Non-pigmented ciliary epithelial cell (primary cell): ENCODE results near the gene IQCN.

Source experiments
- DNase-seq: peaks from one replicate; pipeline ENCODE4 v3.0.0-alpha.2; 2010; ENCODE audit warnings: low read depth

The IQCN gene

GRCh38 chr19:18274219-18274780 is at the start of gene IQCN:
Gene IQCN, minus strand, starts transcription at chr19:18274452. Its CDS starts 4,974 bp downstream, at chr19:18269478.
- no peak for DNase-seq

GRCh38 chr19:18322759-18323460 is 48.7 kb upstream of the IQCN start, which contains the start of gene LSM4:
Gene LSM4, minus strand, starts transcription at chr19:18323076. Its CDS starts 56 bp downstream, at chr19:18323020.
- DNase-seq = peak; percentile 67

- no peak for DNase-seq
These were observed 48.1 kb upstream of the IQCN start for GRCh38 chr19:18322318-18322758.

GRCh38 chr19:18321734-18322102 is 47.5 kb upstream of the IQCN start:
- no peak for DNase-seq

DNA sequence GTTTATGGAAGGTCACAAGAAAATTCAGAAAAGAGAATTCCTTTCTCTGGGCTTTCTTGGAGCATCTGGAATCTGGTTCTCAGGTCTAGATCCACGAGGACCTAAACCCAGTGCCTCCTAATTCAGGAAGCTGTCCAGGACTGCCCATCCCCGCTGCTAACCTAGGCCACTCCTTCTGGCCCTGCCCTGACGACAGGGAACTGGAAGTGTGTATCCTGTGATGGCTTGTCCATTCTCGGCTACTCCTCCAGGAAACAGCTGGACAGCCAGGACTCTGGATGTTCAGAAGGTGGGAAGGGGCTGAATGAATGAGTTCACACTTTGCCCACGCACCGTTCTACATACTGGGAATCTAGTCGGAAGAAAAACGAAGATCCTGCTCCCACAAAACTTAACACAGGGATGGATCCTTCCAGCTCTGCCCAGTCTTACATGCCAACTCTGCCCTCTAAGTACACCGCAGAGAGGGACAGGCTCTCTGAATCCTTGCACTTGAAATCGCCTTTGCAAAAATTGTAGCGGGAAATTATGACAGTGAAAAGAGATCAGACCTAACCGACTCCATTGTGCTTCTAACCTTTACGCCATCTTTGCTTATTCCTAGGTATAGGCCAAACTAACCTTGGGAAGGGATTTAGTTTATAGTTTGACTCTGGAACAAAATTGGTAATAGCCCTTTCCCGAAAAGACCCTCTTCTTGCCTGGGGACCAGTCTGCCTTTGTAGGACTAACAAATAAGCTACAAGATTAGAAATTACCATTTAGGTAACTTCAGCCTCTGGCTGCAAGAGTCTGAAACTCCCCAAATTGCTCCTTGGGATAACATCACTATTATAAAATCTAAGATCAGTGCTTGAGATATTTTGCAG is 46.8 kb upstream of the IQCN start:
- DNase-seq = no peak

DNA sequence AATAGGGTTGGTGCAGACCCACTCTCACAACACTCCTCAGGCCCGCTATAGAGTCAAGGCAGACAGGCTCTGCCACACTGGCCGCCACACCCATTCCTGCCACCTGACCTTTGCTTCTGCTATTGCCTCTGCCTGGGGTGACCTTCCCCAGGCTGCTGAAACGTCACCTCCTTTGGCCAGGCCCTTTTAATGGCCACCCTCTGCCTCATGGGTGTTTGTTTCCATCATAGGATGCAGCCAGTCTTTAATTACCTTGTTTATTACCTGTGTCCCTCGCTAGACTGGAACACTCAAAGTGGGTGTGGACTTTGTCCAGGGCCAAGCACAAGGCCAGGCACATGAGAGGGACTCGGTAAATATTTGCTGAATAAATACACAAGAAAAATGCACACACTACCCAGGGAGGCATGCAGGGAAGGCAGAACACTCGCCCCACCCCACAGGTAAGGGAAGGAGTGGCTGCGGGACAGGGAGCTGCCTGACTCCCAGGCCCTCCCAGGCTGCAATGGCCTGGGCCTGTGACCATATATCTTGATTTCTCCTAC is 45.4 kb upstream of the IQCN start:
- no peak for DNase-seq

- no peak for DNase-seq
These were observed 43.9 kb upstream of the IQCN start for GRCh38 chr19:18317961-18318800.

GRCh38 chr19:18313398-18313797 is 39.1 kb upstream of the IQCN start:
- DNase-seq = no peak

DNA sequence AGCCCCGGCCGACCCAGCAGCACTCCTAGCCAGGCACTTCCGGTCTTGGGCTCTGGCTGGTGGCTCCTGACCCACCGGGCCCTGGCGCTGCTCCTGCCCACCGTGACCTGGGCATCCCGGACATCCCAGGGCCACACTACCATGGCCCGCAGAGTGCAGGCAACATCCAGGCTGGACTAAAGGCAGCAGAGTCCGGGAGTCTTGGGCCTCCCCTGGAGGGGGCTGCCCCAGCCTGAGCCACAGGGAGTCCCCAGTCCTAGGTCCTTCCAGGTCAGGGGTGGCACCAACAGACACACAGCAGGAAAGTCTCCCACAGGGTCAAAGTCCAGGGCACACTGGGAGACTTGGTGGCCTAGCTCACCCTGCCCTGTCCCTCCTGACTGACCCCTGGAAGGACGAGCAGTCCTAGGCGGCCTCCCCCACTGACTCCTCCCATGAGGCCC is 37.9 kb upstream of the IQCN start:
- DNase-seq = no peak

GRCh38 chr19:18311502-18312091 is 37.3 kb upstream of the IQCN start:
- no peak for DNase-seq

- no peak for DNase-seq
These were observed 36.7 kb upstream of the IQCN start for GRCh38 chr19:18310966-18311365.

DNA sequence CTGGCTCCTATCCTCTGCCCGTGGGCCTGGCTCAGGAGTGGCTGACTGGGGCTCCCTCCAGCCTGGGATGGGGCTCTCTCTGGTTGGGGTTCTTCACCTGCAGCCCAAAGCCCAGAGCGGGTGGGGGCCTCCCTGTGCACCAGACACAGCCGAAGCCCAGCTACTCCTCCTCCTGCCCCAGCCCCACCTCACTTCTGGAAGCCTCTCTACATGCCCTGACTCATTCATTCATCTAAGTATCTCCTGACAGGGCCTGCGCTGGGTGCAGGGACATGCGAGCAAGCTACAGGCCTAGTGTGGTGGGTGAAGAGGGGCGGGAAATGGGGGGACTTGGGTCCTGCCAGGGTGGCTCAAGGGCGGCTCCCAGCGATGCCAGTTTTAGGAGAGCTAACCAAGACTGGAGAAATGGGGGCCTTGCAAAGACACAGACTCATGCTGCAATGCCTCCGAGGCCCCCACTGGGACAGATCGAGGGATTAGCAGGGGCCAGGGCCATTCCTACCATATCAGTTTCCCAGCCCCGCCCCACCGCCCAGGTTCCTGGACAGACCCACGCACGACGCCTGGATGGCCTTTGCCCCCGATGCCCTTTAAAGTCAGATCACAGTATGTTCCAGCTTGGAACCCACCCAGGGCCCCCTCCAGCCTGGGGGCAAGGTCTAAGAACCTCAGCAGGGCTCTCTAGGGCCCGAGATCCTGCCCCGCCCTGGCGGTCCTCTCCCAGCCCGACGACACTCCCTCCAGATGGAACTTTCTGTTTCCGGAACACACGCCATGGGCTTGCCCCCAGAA is 36.1 kb upstream of the IQCN start:
- no peak for DNase-seq

DNA sequence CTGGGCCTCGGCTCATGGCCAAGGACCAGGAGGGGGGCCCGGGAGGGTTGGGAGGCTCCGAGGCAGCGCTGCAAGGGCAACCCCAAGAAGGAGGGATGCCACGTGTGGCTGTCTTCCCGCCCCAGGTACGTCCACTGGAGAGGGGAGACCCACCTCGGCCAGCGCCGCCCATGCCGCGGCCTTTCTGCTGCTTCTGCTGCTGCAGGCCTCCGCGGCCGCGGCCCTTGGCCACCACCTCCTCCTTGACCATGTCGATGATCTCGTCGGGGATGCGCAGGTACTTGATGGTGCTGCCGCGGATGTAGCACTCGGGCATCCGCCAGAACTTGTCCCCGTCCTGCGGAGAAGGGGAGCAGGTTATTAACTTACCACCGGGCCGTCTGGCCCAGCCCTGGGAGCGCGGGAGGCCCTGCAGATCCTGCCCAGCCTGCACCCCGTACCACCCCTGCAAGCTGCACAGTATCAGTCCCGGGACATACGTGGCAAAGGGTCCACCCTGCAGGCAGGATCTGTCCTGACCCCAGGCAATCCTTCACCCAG is 35.3 kb upstream of the IQCN start:
- DNase-seq = no peak

GRCh38 chr19:18308948-18309325 is 34.7 kb upstream of the IQCN start:
- DNase-seq = no peak

- DNase-seq = no peak
These were observed 34.0 kb upstream of the IQCN start for GRCh38 chr19:18308051-18308947.

GRCh38 chr19:18307271-18307681 is 33.0 kb upstream of the IQCN start:
- DNase-seq = no peak

DNA sequence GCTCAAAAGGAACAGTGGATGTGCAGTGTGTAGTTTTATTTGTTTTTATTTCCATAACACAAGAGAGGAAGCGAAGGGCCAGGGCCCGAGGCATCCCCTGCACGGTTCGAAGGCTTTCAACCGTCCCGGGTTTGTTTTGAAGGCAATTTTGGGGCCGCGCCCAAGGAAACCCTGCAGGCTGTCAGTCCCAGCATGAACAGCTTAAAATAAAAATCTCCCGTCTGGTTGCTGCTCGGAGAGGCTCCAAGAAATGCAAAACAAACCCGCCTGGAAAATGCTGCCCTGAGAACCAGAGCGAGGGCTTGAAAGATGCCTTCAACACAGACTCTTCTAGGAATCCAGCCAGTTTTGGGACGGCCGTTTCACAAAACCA is 32.6 kb upstream of the IQCN start:
- no peak for DNase-seq

DNA sequence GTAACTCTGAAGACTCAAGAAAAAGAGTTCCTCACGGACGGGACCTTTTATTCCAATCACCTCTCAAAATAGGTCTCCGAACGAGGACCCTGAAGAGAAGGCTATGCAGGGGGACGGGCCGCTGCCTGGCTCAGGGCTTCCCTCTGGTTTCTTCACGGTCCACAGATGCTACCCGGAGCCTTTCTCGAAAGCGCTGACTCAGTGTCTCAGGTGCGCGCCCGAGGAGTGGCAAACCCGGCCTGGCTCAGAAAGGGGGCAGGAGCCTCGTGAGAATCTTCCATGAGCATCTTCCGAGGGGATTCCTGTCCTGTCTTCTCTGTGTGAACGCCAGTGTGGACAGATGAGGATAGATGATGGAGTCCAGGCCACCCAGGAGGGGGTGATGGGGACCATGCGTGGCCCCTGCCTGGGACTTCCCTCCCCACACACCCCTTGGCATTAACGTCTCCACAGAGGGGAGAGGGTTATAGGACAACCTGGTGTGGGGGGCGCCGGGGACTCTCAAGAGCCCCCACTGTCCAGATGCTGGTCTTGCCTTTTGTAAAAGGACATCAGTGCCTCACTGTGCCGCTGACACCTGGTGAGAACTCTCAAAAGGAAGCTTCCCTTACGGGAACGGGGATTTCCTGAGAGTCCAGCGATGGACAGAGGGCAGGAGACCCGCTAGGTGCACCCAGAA is 32.1 kb upstream of the IQCN start:
- no peak for DNase-seq
